Stimulated activated CD8-positive, alpha-beta memory T cell treated with anti-CD3 and anti-CD28 coated beads, Interleukin-15, amount 100 ng/mL, for 24 hours (primary cell): ENCODE data around the gene ACCS.

Source experiments
- DNase-seq: peaks from one replicate; pipeline ENCODE4 v3.0.0-alpha.2; 2020; ENCODE audit warnings: low read depth

The ACCS gene

DNA sequence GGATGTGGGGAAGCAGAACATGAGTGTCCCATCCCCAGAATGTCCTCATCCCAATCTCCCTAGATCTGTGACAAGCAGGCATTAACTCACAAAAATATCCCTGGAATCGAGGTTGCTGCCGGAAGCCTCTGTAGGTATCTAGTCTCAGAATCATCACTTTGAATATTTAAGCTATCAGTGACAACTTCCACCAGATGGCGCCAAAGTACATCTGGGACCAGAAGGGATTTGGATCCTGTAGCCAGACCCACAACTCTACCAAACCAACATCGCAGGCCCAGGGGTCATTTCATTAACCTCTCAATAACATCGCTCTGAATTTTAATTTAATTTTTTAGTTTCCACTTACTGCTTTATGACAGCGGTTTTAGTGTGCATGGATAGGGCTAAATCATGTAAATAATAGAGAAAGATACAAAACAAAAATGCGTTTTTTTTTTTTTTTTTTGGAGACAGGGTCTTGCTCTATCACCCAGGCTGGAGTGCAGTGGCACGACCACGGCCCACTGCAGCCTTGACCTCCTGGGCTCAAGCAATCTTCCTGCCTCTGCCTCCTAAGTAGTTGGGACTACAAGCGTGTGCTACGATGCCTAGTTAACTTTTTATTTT lies 28.3 kb downstream of the ACCS start:
- DNase-seq, result peak; percentile 36

DNA sequence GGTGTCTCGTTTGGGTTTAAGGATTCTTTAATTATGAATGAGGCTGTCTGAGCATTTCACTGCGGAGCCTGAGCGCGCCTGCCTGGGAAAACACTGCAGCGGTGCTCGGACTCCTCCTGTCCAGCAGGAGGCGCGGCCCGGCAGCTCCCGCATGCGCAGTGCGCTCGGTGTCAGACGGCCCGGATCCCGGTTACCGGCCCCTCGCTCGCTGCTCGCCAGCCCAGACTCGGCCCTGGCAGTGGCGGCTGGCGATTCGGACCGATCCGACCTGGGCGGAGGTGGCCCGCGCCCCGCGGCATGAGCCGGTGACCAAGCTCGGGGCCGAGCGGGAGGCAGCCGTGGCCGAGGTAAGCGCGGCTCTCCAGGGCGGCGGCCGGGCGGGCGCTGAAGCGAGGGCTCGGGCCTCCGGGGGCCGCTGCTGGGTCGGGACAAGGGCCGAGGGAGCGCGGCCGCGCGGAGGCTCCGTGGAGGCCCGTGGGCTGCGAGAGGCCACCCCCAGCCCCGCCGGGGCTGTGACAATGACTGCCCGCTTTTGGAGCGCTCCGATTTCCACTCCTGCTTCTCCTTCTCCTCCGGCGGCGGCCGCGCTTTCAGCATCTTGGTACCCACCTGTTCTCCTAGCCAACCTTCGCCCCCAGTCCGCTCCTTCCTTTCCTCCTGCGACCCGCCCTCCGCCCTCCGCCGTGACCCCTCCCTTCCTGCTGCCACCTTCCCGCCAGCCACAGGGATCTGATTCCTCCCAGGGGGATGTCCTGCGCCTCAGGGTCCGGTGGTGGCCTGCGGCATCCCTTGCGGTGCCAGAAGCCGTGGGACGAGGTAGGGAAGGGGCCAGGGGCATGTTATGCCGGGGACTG lies 29.7 kb downstream of the ACCS start, which contains the start of gene EXT2:
Gene EXT2, plus strand, starts transcription at position 173 of the 854 bp plus-strand sequence. CDS start 12,035 bp downstream, outside the sequence.
- DNase-seq, result peak; percentile 84

DNA sequence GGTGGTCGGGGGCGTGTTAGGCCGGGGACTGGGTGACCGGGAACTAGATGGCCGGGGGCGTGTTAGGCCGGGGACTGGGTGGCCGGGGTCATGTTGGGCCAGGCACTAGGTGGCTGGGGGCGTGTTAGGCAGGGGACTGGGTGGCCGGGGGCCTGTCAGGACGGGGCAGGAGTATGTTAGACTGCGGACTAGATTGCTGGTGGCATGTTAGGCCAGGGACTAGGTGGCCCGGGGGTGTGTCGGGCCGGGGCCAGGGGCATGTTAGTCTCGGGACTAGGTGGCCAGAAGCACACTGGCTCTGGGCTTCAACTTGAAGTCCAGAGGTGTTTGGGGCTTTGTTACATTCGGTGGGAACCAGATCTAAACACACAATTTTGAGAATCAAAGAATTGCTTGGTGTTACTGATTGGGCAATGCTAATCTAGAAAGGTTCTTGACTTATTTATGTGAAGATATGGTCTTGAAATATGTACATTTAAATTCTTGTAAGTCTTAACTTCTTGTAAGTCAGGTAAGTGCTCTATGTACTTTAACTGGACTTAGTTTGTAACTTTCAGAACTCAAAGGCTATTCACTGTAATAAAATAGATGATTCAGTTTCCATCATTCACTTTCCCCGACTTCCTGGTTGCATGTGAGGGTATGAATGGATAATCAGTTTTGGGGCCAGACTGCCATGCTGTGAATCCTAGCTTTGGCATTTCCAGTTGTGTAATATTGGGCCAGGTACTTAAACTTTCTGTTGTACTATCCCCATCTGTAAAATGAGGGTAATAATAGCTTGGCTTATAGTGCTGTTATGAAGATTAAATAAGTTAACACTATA lies 30.5 kb downstream of the ACCS start:
- no peak for DNase-seq

DNA sequence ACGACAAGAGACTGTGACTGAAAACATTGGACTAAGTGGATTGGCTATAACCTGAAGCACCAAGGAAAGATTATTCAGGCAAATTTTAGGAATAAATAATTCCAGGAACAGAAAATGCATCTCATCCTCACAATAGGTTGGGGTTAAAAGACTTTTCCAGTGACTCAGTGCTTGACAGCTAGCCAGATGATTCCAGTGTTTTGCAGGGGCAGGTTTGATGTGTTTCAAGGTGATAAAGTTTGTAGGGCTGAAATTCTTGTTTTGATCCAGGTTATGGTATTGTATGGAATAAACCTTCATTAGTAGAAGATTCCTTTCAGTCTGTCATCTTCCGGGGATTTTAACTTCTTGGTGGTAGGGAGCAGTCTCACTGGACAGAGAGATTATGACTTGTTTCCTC lies 31.8 kb downstream of the ACCS start:
- no peak for DNase-seq

DNA sequence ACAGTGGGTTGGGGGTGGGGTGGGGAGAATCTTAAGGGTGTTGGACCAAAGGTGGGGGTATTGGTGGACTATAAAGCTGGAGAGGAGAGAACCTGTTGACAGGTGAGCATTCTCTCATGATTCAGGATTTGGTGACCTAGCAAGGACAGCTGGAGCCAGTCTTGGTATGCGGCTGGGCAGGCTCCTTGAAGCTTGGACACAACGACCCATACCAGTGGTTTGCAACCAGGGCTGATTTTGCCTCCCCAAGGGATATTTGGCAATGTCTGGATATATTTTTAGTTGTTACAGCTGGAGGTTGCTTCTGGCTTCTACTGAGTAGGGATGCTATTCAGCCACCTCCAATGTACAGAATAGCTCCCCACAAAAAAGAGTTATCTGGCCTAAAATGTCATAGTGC lies 35.0 kb downstream of the ACCS start:
- no peak for DNase-seq

DNA sequence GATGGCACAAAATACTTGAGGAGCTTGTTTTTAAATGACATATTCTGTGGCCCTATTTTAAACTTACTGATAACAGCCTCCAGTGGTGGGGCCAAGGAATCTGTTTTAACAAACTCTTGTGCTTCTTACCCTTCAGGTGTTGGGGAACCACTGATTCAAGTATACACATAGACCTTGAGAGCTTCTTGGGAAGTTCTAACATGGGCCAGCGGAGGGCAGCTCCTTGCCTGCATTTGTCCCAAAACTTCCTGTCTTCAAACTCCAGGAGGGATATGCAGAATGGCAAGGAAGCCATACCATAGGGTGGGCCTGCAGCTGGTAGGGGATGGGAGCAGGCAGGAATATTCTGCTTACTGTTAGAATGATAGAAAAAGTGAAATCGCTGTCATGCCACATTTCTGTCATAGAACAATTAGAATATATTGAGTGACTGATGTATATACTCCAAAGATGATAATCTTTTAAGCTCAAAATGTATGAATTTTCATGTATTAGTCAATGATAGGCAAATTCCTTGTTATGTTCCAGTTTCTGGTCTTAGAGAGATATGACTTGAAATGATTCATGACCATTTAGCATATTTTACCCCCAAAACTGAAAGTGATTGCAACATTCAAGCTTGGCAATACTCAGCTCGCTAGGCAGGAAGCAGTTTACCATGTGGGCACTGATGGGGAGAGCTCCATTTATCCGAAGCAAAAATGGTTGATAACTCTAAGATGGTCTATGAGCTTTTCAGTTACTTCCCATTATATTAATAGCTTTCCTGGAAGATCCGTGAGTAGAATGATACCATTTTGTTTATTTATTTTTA lies 38.6 kb downstream of the ACCS start:
- no peak for DNase-seq

DNA sequence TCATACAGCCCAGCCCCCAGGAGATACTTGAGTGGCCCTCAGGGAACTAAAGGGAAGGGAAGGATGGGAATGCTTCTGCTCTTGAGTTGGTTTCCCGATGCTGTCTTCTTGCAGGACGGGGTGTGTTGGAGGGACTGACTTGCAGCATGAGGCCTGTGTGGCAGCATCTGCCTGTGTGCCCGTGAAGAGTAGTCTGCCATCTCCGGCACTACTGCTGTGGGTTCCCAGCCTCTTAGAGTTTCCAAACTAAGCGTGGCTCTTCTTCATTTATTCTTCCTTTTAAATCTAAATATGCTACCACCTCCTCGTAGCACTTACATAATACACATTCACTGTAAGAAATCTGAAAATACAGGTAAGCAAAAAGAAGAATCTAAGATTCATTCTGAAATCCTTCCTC lies 42.2 kb downstream of the ACCS start:
- no peak for DNase-seq

DNA sequence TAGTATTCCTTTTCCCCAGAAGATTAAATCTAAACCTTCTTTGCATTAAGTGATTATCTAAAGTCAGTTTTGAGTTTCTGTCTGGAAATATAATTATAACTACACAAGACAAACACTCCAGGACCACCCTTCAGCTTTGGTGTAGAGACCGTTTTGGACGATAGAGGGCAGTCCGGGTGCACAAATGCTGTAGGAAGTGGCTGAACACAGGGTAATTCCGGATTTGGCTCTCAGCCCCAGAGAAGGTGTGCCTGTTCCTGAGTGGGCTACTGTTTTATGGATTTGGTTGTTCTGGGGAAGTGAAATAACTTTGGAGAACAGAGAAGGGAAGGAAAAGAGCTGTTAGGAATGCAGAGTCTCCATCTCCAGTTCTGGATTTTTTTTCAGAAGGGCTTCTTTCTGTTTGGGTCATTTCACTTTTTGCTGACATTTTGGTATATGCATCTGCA lies 44.2 kb downstream of the ACCS start:
- DNase-seq, result peak; percentile 13

DNA sequence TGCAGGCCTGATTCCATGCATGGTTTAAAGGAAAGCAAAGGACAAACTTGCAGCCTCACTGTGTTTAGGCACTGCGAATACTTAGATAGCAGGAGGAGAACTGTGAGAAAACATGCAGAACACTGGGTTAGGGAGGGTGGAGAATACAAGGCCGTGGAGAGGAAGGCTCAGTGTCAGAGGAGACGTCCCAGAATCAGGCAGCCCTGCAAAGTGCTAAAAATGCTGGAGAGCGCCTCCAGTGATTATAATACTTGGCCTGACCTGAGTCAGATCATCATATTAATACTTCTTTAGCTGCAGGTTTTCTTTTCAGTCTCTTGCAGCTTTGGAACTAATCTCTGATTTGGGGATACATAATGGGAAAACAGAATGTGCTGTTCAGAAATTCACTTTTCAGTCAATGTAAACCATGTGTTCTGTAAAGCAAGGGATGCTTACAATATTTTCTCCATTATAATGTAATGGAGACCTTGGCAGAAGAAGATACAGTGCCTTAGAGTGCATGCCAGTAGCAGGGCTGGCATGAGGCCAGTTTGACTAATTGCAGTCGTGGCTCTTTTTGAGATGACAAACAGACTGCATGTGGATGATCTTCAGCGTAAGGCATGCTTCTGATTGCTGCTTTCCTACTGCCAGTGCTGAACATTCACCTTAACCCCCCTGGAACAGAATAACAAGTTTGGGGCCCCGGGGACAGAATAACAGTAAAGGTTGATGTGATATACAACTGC lies 46.2 kb downstream of the ACCS start:
- no peak for DNase-seq

DNA sequence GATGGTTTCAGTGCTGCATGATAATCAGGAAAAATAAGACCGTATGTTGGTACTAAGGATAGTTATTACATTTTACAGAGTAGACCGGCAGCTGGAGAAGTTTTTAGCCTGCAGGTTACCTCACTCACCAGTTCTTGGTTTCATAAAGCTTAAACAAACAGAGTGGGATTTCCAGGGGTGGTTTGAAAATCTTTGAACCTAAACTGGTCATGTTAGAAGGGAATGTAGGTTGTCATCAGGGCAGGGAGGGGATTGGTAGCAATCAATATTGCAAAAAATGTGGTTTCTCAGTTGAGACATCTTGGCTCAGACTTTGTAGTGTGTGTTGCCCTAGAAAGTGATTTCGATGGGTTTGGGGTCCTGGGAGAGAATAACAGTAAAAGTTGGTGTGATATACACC lies 46.9 kb downstream of the ACCS start:
- DNase-seq, result no peak

DNA sequence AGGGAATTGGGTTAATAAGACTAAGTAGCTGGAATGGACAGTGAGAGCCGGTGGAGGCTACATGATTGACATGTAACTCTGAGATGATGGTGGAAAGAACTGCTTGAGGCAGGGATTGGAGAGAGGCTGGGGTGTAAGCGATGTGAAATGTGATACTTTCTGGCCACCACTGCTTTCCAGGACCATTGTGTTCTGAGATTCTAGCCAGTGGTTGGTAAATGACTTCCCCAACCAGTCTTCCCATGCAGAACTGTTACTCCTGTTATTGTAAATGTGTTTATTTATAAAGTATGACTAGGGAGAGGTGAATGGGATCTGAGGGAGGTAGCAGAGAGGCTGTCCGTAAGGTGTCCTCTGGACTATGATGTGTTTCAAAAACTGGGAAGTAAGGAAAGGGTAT lies 47.5 kb downstream of the ACCS start:
- DNase-seq, result no peak

DNA sequence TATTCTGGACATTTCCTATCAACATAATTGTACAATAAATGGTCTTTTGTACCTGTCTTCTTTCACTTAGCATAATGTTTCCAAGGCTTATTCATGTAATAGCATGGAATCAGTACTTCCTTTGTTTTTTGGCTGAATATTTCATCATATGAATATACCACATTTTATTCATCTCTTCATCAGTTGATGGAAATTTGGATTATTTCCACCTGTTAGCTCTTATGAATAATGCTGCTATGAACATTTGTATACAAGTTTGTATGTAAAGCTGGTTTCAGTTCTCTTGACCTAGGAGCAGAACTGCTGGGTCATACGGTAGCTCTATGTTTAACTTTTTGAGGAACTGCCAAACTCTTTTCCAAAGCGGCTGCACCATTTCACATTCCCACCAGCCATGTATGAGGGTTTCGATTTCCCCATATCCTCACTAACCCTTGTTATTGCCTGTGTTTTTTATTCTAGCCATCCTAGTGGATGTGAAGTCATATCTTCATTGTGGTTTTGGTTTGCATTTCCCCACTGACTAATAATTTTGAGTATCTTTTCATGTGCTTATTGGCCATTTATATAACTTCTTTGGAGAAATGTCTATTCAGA lies 50.3 kb downstream of the ACCS start:
- DNase-seq, result no peak

DNA sequence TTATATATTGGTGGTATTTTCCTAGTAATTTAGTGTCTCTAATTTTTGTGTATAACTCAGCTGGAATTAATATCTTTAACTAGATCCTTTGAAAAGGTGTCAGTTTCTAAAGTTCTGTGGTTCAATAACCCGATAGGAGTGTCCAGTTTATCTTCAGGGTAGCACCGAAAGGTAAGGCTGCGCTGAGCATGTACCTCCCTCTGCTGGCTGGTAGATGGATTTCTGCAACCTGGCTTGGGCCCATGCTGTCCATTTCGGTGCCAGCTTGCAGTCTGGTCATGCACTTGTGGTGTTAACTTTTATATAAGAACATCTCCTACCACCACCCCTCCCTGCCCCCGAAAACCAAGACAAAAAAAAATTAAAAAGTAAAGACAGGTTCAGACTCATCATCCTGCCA lies 54.1 kb downstream of the ACCS start:
- DNase-seq, result no peak

DNA sequence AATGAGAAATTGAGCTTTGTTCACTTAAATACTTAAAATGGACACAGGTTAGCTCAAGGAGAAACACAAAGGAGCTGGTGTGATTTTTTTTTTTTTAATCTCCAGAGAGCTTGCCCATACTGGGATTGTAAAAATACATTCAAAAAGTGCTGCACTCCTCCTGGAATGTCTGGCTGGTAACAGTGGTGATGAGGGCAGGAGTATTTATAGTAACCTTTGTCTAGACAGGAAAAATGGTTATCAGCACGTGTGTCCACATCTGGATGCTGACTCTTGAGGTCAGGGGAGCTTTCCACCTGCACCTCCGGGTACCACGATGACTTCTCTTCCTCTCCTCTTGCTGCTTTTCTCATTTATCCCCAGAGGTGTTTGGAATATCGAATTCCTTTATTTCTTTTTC lies 59.5 kb downstream of the ACCS start:
- no peak for DNase-seq

DNA sequence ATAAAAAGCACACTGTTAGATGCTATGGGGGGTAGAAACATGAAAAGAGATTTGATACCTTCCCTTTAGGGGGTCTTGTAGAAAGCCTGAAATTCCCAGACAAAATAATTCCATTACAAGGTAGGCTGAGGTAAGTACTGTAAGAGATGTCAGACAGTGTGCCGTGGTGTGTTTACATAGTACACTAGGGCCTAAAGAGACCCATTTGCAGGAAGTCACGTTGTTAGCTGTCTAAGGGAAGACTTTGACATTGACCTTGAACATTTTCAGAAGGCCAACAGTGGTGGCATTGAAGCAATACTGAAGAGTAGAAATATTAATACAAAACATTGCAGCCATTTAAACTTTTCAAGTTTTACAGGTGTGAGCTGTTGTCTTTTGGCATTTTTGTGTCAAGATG lies 60.2 kb downstream of the ACCS start:
- DNase-seq, result no peak

DNA sequence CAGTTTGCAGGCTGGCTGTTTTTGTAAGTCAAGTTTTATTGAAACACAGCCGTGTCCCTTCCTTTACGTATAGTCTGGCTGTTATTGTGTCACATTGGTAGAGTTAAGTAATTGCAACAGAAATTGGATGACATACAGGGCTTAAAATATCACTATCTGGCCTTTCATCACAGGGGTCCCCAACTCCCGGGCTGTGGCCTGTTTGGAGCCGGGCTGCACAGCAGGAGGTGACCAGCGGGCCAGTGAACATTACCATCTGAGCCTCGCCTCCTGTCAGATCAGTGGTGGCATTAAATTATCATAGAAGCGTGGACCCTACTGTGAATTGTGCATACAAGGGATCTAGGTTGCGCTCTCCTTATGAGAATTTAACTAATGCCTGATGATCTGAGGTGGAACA lies 61.1 kb downstream of the ACCS start:
- DNase-seq, result no peak

DNA sequence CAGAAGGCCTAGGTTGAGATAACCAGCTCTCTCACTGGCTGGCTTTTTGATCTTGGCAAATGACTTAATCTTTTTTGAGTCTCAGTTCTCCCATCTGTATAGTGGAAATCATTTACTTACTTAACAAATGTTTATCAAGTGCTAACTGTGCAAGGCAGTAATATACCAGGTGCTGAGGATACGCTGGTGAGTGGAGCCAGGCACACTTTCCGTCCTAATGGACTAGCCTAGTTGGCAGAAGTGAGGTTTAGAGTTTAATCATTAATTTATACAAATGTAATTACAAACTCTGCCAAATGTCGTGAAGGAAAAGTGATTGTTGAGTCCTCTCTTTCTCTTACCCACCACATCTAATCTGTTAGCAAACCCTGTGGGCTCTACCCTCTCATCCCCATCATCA lies 62.7 kb downstream of the ACCS start:
- no peak for DNase-seq

DNA sequence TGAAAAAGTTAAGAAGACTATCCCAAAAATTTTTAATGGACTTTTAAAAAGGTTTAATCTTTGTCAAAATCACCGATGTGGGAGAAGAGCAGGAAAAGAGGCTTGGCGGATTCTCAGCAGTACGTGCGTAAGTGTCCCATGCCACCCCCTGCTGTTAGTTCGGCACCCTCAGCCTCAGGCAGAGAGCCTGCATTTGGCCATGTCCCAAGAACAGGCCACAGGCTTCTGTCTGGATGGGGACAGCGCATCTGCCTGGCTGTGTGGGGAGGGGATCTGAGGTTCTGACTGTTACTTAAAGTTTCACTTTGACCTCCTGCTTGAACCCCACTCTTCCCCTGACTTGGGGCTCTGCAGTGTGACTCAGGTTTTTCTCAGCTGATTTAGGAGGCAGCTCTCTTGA lies 64.7 kb downstream of the ACCS start:
- no peak for DNase-seq

DNA sequence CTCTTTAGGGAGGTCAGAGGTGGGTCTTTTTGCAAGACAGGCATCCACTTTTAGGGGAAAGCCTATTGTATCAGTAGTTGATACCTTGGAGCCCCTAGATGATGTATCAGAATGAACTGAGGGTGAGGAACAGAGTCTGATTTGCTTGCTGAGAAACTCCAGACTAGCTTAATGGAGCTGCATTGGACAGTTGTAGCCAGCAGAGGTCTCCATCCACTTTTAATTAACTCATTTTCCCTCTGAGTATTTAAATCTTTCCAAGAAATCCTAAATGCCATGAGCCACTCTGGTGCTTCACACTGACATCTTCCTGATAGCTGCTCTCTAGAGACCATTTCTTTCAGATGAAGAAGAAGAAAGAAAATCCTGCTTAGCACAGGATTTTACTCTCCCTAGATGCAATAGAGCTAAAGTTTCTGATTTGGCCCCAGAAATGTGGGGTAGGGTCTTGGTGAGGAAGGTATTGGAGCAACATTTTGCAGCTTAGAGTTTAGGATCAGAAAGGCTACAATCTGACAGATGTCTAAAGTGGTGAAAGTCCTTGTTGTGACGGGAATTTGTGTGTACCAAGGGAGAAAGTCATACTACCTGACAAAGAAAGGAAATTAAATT lies 67.4 kb downstream of the ACCS start:
- no peak for DNase-seq
